Keratinocyte (primary cell): ENCODE data around the gene AAMP. TPM values are rescaled to one million over a fixed set of nuclear protein-coding genes. Genes with fewer than 3 reads are reported as not detected.
A peak's percentile ranks its signal among the peaks of the same experiment; 100 is the strongest.

Experiments
- DNase-seq: peaks from one replicate; pipeline ENCODE4 v3.0.0-alpha.2; 2011; ENCODE audit warnings: low read depth, missing footprints, low spot score
- FAIRE-seq: peaks from 2 replicates; lab custom pipeline; 2011; peaks lifted over from hg19 to GRCh38; lab: Jason Lieb, UNC
- H2AFZ ChIP-seq: 2 replicates; pipeline ENCODE4 v1.6.0; 2012; ENCODE audit warnings: low read length, control low read depth, inconsistent platforms; ENCODE audit not compliant: control insufficient read depth
- H3K27ac ChIP-seq: 2 replicates; pipeline ENCODE4 v1.5.1; 2011; ENCODE audit warnings: low read length; ENCODE audit not compliant: control insufficient read depth, insufficient read depth
- H3K27me3 ChIP-seq: 3 replicates; pipeline ENCODE4 v1.6.0; 2011; ENCODE audit warnings: low read length; ENCODE audit not compliant: control insufficient read depth, insufficient read depth; ENCODE audit errors: extremely low read depth
- H3K36me3 ChIP-seq, 2 experiments: 2 replicates in 1 of 2; 3 replicates in 1 of 2; pipeline ENCODE4 v1.5.1; 2011; ENCODE audit warnings: low read length in 2 of 2, mild to moderate bottlenecking in 1 of 2; ENCODE audit not compliant: control insufficient read depth in 2 of 2, insufficient read depth in 2 of 2; ENCODE audit errors: extremely low read depth in 1 of 2
- H3K4me1 ChIP-seq: 3 replicates; pipeline ENCODE4 v1.5.1; 2011; ENCODE audit warnings: low read length; ENCODE audit not compliant: control insufficient read depth, insufficient read depth; ENCODE audit errors: extremely low read depth
- H3K4me2 ChIP-seq: 3 replicates; pipeline ENCODE4 v1.6.0; 2011; ENCODE audit warnings: low read depth, low read length; ENCODE audit not compliant: control insufficient read depth, insufficient read depth; ENCODE audit errors: extremely low read depth
- H3K4me3 ChIP-seq, 3 experiments: fragments of 200-600 bp in 1 of 3; sonication (generic) in 1 of 3; 2 replicates in 2 of 3; 3 replicates in 1 of 3; pipeline ENCODE4 v1.5.1; 2011 to 2016; ENCODE audit warnings: low read length in 3 of 3, mild to moderate bottlenecking in 3 of 3, control low read depth in 2 of 3, inconsistent platforms in 1 of 3, low read depth in 1 of 3, mixed read lengths in 1 of 3, mixed run types in 1 of 3, moderate library complexity in 1 of 3; ENCODE audit not compliant: control insufficient read depth in 2 of 3, insufficient read depth in 2 of 3; ENCODE audit errors: extremely low read depth in 1 of 3
- H3K79me2 ChIP-seq: 2 replicates; pipeline ENCODE4 v1.6.0; 2012; ENCODE audit warnings: low read length; ENCODE audit not compliant: control insufficient read depth, insufficient read depth
- H3K9ac ChIP-seq: 3 replicates; pipeline ENCODE4 v1.6.0; 2011; ENCODE audit warnings: low read length; ENCODE audit not compliant: control insufficient read depth, insufficient read depth; ENCODE audit errors: extremely low read depth
- H3K9me1 ChIP-seq: 3 replicates; pipeline ENCODE4 v1.6.0; 2011; ENCODE audit warnings: low read length; ENCODE audit not compliant: control insufficient read depth, insufficient read depth; ENCODE audit errors: extremely low read depth
- H3K9me3 ChIP-seq: 2 replicates; pipeline ENCODE4 v1.5.1; 2012; ENCODE audit warnings: low read depth, low read length; ENCODE audit not compliant: control insufficient read depth
- H4K20me1 ChIP-seq: 3 replicates; pipeline ENCODE4 v1.6.0; 2011; ENCODE audit warnings: low read length; ENCODE audit not compliant: control insufficient read depth, insufficient read depth; ENCODE audit errors: extremely low read depth
- CTCF ChIP-seq, 3 experiments: IDR thresholded peaks in 1 of 3; conservative IDR thresholded peaks in 1 of 3; optimal IDR thresholded peaks in 1 of 3; 2 replicates in 2 of 3; 3 replicates in 1 of 3; pipeline versions ENCODE3 to v1.5.1; 2011; ENCODE audit warnings: low read length in 3 of 3, mild to moderate bottlenecking in 3 of 3, moderate library complexity in 2 of 3, control low read depth in 1 of 3, inconsistent platforms in 1 of 3; ENCODE audit not compliant: insufficient read depth in 2 of 3; ENCODE audit errors: extremely low read depth in 1 of 3
- EZH2 ChIP-seq: IDR thresholded peaks from one replicate; pipeline ENCODE4 v1.6.1; 2012; ENCODE audit warnings: inconsistent platforms, mild to moderate bottlenecking, low read length, moderate library complexity
- dilution Hi-C: fragments of 300-500 bp; cut with MboI; formaldehyde crosslinking; loops from one replicate; pipeline ENCODE4 v1.7.0; 2020; ENCODE audit warnings: low sequenced_read_pairs; ENCODE audit not compliant: extremely low pct_ligation_motif_present
- polyA plus RNA-seq, 5 experiments: library from polyadenylated mRNA; depleted of rRNA in 3 of 5; stranded (reverse) in 3 of 5; stranded (forward) in 1 of 5; unstranded in 1 of 5; fragments of >200 nt; gene quantifications; 1 replicate in 1 of 5; 2 replicates in 3 of 5; 3 replicates in 1 of 5; pipeline versions ENCODE4 v1.2.1 to v1.2.3, GENCODE V29; 2011 to 2012; ENCODE audit warnings: missing spikeins in 2 of 5, low read depth in 1 of 5, low replicate concordance in 1 of 5

Gene AAMP
- polyA plus RNA-seq, 1 donor (not counting 4 experiments of a cell fraction or from before 2014, with no cell fraction given), result 78.4 TPM

GRCh38 chr2:218256612-218257350 lies 13.2 kb downstream of the AAMP start:
- H3K4me1 ChIP-seq, result peaks cover 3% of the 10 kb centered on the region
- H3K27me3 ChIP-seq, result no peaks in the 10 kb centered on the region
- dilution Hi-C loops, result no loop called here

GRCh38 chr2:218255446-218255845 lies 14.5 kb downstream of the AAMP start:
- Histone ChIP-seq H3K4me2 (no peak overlapping the region), H4K20me1 (peaks cover 15% of the 10 kb centered on the region), H3K4me3 (no peak overlapping the region), H3K9ac (no peak overlapping the region), H3K9me3 (no peaks in the 10 kb centered on the region), H3K36me3 (peaks cover 36 to 41% of the 10 kb centered on the region in 2 experiments), H2AFZ (no peak overlapping the region), H3K9me1 (no peaks in the 10 kb centered on the region), H3K4me1 (peaks cover 3% of the 10 kb centered on the region), H3K79me2 (peaks cover 2% of the 10 kb centered on the region), H3K27me3 (no peaks in the 10 kb centered on the region), H3K27ac (peak overlapping the region; percentile 31)
- FAIRE-seq, result peak; percentile 34
- dilution Hi-C loops, result no loop called here
- no peak for DNase-seq
- no peak for TF ChIP-seq CTCF (optimal IDR thresholded peaks at IDR 0.05 in 1 of 3, IDR thresholded peaks at IDR 0.05 in 1 of 3, conservative IDR thresholded peaks at IDR 0.05 in 1 of 3; ENCODE audit: extremely low read depth in 1 of 3, insufficient read depth in 2 of 3, low read length in 3 of 3)
- TF ChIP-seq EZH2, result no peak

More at GRCh38 chr2:218256612-218257350, 13.2 kb downstream of the AAMP start:
- Histone ChIP-seq H3K9ac (no peak overlapping the region), H3K4me2 (no peak overlapping the region), H2AFZ (no peak overlapping the region), H4K20me1 (peaks cover 15% of the 10 kb centered on the region), H3K36me3 (peaks cover 28 to 30% of the 10 kb centered on the region in 2 experiments), H3K9me3 (no peaks in the 10 kb centered on the region), H3K4me3 (no peak overlapping the region), H3K9me1 (no peaks in the 10 kb centered on the region), H3K27ac (no peak overlapping the region), H3K79me2 (peaks cover 2% of the 10 kb centered on the region)
- no peak for TF ChIP-seq CTCF (optimal IDR thresholded peaks at IDR 0.05 in 1 of 3, IDR thresholded peaks at IDR 0.05 in 1 of 3, conservative IDR thresholded peaks at IDR 0.05 in 1 of 3; ENCODE audit: extremely low read depth in 1 of 3, insufficient read depth in 2 of 3, low read length in 3 of 3)
- TF ChIP-seq EZH2, result no peak
- FAIRE-seq, result no peak
- no peak for DNase-seq
